Sigmoid colon (tissue), 4 donors: ENCODE data around the gene ARCN1.

Experiments
- EP300 ChIP-seq, 4 donors: sonication (generic); formaldehyde crosslinking; IDR thresholded peaks; one replicate each; pipeline ENCODE4 v1.6.1; 2017; ENCODE audit warnings: antibody characterized with exemption in 4 of 4
- POLR2A ChIP-seq, 2 donors: fragments of 450-650 bp; IDR thresholded peaks; one replicate each; pipeline ENCODE4 v1.6.1; 2016; ENCODE audit warnings: antibody characterized with exemption in 2 of 2, mild to moderate bottlenecking in 2 of 2, moderate library complexity in 2 of 2
- POLR2AphosphoS5 ChIP-seq, 4 donors: sonication (generic); formaldehyde crosslinking; IDR thresholded peaks; one replicate each; pipeline ENCODE4 v1.6.1; 2017; ENCODE audit warnings: antibody characterized with exemption in 4 of 4
- TF ChIP-seq, protein P1 (sequence below), 4 experiments: fragments of 450-650 bp in 3 of 4; fragments of 200-600 bp in 1 of 4; IDR thresholded peaks; one replicate each; pipeline ENCODE4 v1.5.1; 2016 to 2019; ENCODE audit warnings: antibody characterized with exemption in 4 of 4, mild to moderate bottlenecking in 3 of 4, moderate library complexity in 2 of 4

DNA sequence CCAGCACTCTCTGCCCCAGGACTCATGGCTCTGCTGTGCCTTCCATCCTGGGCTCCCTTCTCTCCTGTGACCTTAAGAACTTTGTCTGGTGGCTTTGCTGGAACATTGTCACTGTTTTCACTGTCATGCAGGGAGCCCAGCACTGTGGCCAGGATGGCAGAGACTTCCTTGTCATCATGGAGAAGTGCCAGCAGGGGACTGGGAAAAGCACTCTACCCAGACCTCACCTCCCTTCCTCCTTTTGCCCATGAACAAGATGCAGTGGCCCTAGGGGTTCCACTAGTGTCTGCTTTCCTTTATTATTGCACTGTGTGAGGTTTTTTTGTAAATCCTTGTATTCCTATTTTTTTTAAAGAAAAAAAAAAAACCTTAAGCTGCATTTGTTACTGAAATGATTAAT, 47.9 kb upstream of the ARCN1 start:
- TF ChIP-seq, protein P1, sequence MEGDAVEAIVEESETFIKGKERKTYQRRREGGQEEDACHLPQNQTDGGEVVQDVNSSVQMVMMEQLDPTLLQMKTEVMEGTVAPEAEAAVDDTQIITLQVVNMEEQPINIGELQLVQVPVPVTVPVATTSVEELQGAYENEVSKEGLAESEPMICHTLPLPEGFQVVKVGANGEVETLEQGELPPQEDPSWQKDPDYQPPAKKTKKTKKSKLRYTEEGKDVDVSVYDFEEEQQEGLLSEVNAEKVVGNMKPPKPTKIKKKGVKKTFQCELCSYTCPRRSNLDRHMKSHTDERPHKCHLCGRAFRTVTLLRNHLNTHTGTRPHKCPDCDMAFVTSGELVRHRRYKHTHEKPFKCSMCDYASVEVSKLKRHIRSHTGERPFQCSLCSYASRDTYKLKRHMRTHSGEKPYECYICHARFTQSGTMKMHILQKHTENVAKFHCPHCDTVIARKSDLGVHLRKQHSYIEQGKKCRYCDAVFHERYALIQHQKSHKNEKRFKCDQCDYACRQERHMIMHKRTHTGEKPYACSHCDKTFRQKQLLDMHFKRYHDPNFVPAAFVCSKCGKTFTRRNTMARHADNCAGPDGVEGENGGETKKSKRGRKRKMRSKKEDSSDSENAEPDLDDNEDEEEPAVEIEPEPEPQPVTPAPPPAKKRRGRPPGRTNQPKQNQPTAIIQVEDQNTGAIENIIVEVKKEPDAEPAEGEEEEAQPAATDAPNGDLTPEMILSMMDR (IDR thresholded peaks at IDR 0.05) = no peak
- no peak for TF ChIP-seq POLR2A (IDR thresholded peaks at IDR 0.05)
- no peak for TF ChIP-seq EP300 (IDR thresholded peaks at IDR 0.05)
- TF ChIP-seq POLR2AphosphoS5 (IDR thresholded peaks at IDR 0.05) = no peak
